ENCODE data around the gene FAM107B. TPM values are rescaled to one million over a fixed set of nuclear protein-coding genes. Genes with fewer than 3 reads are reported as not detected.
A peak's percentile ranks its signal among the peaks of the same experiment; 100 is the strongest.

FAM107B gene
- total RNA-seq, 1 experiment from 2014 or later, result 144 TPM

DNA sequence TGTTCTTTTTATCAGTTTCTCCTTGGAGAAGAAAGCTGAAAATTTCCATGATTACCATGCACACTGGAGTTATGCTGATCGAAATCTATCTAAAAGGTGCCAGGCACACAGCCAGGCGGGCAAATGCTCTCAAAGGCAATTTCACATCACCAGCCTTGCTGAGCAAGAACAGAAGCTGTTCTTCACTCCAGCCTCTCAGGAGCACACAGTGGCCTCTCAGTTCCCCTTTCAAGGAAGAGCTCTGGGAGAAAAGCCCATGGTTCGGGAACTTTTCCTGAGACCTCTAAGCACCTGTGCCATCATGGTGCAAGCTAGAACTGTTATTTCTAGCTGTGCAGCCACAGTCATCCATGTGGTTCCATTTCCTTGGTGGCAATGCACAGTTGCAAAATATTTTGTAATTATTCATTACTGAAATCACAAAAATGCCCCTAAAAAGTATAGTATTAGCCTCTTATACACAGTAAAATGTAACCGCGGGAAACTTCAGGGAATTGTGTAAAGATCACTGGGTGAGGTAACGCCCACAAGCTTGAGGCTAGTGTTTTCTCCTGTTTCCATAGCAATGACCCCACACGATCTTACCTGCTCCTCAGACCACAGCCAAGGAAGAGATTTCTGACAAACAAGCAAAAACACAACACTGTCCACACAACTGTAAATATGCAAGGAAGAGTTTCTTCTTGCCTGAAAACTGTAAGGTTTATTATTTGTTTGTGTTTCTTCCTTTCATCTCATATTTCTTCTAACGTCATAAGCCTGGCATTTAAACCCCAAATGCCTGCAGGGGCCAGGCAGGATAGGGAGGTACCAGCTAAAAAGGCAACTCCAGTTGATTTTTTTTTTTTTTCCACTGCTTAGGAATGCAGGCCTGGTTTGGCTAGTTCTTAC, 121.2 kb downstream of the FAM107B start:
- Histone ChIP-seq H3K4me3 (peak overlapping the region; percentile 51), H3K79me2 (ENCODE audit: low read depth) (no peaks in the 10 kb centered on the region), H4K20me1 (ENCODE audit: insufficient read depth) (no peaks in the 10 kb centered on the region), H3K9me2 (ENCODE audit: insufficient read depth) (no peaks in the 10 kb centered on the region), H3K9me3 (ENCODE audit: insufficient read depth, low read depth) (no peaks in the 10 kb centered on the region), H3K36me3 (ENCODE audit: low read depth) (no peaks in the 10 kb centered on the region), H3K4me2 (peak overlapping the region; percentile 83), H3K4me1 (replicated peaks; ENCODE audit: insufficient read depth) (peaks cover 73% of the 10 kb centered on the region), H3F3A (ENCODE audit: insufficient read depth, low read depth) (peaks cover 57% of the 10 kb centered on the region), H2AFZ (0 out of 2 replicates have a peak overlapping the region, but pooled peaks have one; percentile 63), H3K27me3 (ENCODE audit: insufficient read depth, low read depth) (no peaks in the 10 kb centered on the region), H3K27ac (peak overlapping the region; percentile 92)
- peak; percentile 80 to 96 for DNase-seq
- ChIA-PET POLR2A (ENCODE audit: unreplicated experiment) (interaction anchor here (0.6 to 1.0 kb wide), 3 partner anchors 100 to 184 kb away, joined by 3 to 7 read pairs (median 7); partner anchors contain the start of genes CDNF, HSPA14 and MSANTD7), CTCF (interaction anchor here (0.7 kb wide), 1 partner anchor 115 kb away, joined by 3 read pairs; no protein-coding TSS in a partner anchor)
- BruUV-seq (replicated peaks), result no TSS peak
- intact Hi-C loops (cut with micrococcal nuclease; ENCODE audit: unreplicated experiment), result loop anchor here (1.0 to 5.0 kb wide), 5 partner anchors 48 to 184 kb away; partner anchors contain the start of genes CDNF, HSPA14 and MSANTD7
- TF ChIP-seq, protein P1, sequence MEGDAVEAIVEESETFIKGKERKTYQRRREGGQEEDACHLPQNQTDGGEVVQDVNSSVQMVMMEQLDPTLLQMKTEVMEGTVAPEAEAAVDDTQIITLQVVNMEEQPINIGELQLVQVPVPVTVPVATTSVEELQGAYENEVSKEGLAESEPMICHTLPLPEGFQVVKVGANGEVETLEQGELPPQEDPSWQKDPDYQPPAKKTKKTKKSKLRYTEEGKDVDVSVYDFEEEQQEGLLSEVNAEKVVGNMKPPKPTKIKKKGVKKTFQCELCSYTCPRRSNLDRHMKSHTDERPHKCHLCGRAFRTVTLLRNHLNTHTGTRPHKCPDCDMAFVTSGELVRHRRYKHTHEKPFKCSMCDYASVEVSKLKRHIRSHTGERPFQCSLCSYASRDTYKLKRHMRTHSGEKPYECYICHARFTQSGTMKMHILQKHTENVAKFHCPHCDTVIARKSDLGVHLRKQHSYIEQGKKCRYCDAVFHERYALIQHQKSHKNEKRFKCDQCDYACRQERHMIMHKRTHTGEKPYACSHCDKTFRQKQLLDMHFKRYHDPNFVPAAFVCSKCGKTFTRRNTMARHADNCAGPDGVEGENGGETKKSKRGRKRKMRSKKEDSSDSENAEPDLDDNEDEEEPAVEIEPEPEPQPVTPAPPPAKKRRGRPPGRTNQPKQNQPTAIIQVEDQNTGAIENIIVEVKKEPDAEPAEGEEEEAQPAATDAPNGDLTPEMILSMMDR (conservative IDR thresholded peaks at IDR 0.05), result no peak
- no peak for TF ChIP-seq EZH2 (IDR thresholded peaks at IDR 0.05; ENCODE audit: low read depth)

DNA sequence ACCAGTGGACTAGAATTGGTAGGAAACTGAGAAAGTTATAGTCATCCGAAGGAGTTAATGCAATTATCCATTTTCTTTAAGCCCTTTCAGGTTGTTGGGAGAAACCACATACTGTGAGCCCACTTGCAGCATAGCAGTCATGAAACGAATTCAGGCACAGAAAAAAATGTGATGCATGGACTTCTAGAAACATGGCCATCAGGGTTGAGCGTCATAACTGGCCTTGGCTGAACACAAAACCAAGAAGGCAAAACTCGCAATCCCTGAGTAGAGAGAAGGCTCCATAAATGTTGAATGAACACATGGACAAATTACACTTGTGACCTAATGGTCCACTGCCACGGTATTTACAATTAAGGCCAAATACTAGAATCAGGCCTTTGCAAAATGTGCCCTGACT, 121.9 kb downstream of the FAM107B start:
- ChIA-PET CTCF (no interaction called here), POLR2A (ENCODE audit: unreplicated experiment) (interaction anchor here (0.7 to 1.0 kb wide), 2 partner anchors 99 to 185 kb away, joined by 3 to 7 read pairs; partner anchors contain the start of genes CDNF, HSPA14 and MSANTD7)
- no peaks in the 10 kb centered on the region for H3K27me3 ChIP-seq (ENCODE audit: insufficient read depth, low read depth)
- H3K36me3 ChIP-seq (ENCODE audit: low read depth), result no peaks in the 10 kb centered on the region
- peaks cover 50% of the 10 kb centered on the region for H3F3A ChIP-seq (ENCODE audit: insufficient read depth, low read depth)
- no peaks in the 10 kb centered on the region for H3K79me2 ChIP-seq (ENCODE audit: low read depth)
- DNase-seq, result no peak
- no peaks in the 10 kb centered on the region for H4K20me1 ChIP-seq (ENCODE audit: insufficient read depth)
- peak overlapping the region; percentile 83 for H3K4me2 ChIP-seq
- intact Hi-C loops (cut with micrococcal nuclease; ENCODE audit: unreplicated experiment), result loop anchor here (1.0 to 5.0 kb wide), 5 partner anchors 48 to 184 kb away; partner anchors contain the start of genes CDNF, HSPA14 and MSANTD7
- BruUV-seq (replicated peaks), result no TSS peak
- H3K27ac ChIP-seq, result peak overlapping the region; percentile 92
- H3K4me3 ChIP-seq, result peak overlapping the region; percentile 51
- TF ChIP-seq, protein P1 (conservative IDR thresholded peaks at IDR 0.05), result no peak
- no peak for TF ChIP-seq EZH2 (IDR thresholded peaks at IDR 0.05; ENCODE audit: low read depth)
- 0 out of 2 replicates have a peak overlapping the region, but pooled peaks have one; percentile 63 for H2AFZ ChIP-seq
- no peaks in the 10 kb centered on the region for H3K9me2 ChIP-seq (ENCODE audit: insufficient read depth)
- no peaks in the 10 kb centered on the region for H3K9me3 ChIP-seq (ENCODE audit: insufficient read depth, low read depth)
- H3K4me1 ChIP-seq (replicated peaks; ENCODE audit: insufficient read depth), result peaks cover 66% of the 10 kb centered on the region

DNA sequence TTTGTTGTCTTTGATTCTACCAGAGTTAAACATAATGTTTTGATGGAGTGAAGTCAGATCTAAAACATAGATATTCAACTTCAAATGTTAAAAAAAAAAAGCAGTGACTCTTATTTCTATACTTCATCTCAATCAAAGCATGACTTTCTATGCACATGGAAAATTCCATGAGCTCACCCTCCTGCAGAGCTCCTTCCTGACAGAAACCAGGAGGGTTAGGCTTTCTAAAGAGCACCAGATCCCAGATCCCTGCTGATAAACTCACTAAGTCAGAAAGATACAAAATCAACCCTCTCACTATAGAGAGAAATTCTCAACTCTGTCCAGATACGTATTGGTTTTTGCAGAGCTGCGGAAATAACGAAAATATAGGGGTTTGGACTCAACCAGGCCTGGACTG, 122.6 kb downstream of the FAM107B start:
- peak overlapping the region; percentile 92 for H3K27ac ChIP-seq
- H2AFZ ChIP-seq, result no peak overlapping the region
- no peaks in the 10 kb centered on the region for H3K9me2 ChIP-seq (ENCODE audit: insufficient read depth)
- peak overlapping the region; percentile 83 for H3K4me2 ChIP-seq
- H3K79me2 ChIP-seq (ENCODE audit: low read depth), result no peaks in the 10 kb centered on the region
- no peaks in the 10 kb centered on the region for H3K36me3 ChIP-seq (ENCODE audit: low read depth)
- ChIA-PET POLR2A (ENCODE audit: unreplicated experiment) (interaction anchor here (0.5 kb wide), 1 partner anchor 226 kb away, joined by 3 read pairs; no protein-coding TSS in a partner anchor), CTCF (interaction anchor here (0.6 kb wide), 1 partner anchor 18 kb away, joined by 3 read pairs; no protein-coding TSS in a partner anchor)
- no peak for DNase-seq
- no TSS peak for BruUV-seq (replicated peaks)
- intact Hi-C loops (cut with micrococcal nuclease; ENCODE audit: unreplicated experiment), result loop anchor here (5.0 kb wide), 1 partner anchor 185 kb away; the partner anchor contains the start of genes CDNF, HSPA14 and MSANTD7
- no peak overlapping the region for H3K4me3 ChIP-seq
- H3K27me3 ChIP-seq (ENCODE audit: insufficient read depth, low read depth), result no peaks in the 10 kb centered on the region
- TF ChIP-seq, protein P1 (conservative IDR thresholded peaks at IDR 0.05), result no peak
- TF ChIP-seq EZH2 (IDR thresholded peaks at IDR 0.05; ENCODE audit: low read depth), result no peak
- H4K20me1 ChIP-seq (ENCODE audit: insufficient read depth), result no peaks in the 10 kb centered on the region
- H3F3A ChIP-seq (ENCODE audit: insufficient read depth, low read depth), result peaks cover 42% of the 10 kb centered on the region
- no peaks in the 10 kb centered on the region for H3K9me3 ChIP-seq (ENCODE audit: insufficient read depth, low read depth)
- H3K4me1 ChIP-seq (replicated peaks; ENCODE audit: insufficient read depth), result peaks cover 58% of the 10 kb centered on the region

All from PC-9 (cell line).